GM21381 (cell line): ENCODE data around the gene PNRC1.
A peak's percentile ranks its signal among the peaks of the same experiment; 100 is the strongest.
"Not testable (repeated sequence)": the region's sequence is repeated elsewhere in the genome, so short reads cannot be mapped to it uniquely, and the experiment has no call there.

ENCODE experiments used
- ATAC-seq: cut with Tn5 transposase; IDR thresholded peaks from one replicate; pipeline ENCODE4 v1.9.1; 2021; ENCODE audit warnings: mild to moderate bottlenecking, moderate library complexity; ENCODE audit not compliant: unreplicated experiment

The PNRC1 gene

DNA sequence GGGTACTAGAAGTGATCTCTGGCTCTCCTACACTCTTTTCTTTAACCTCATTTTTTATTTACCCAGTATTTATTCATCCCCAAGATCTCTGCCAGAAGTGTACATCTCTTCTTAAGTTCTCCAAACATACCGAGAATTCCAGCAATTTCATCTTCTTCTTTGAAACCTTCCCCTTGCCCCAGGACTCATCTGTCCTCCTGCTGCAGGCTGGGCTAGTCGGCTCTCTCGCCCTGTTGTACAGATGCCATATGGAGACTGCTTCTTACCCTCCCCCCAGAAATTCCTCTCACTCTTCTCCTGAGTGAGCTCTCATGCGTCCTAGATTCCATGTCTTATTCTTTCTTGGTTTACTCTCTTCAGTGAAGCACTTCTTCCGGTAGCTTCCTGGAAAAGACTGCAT lies 21.9 kb upstream of the PNRC1 start:
- no peak for ATAC-seq

DNA sequence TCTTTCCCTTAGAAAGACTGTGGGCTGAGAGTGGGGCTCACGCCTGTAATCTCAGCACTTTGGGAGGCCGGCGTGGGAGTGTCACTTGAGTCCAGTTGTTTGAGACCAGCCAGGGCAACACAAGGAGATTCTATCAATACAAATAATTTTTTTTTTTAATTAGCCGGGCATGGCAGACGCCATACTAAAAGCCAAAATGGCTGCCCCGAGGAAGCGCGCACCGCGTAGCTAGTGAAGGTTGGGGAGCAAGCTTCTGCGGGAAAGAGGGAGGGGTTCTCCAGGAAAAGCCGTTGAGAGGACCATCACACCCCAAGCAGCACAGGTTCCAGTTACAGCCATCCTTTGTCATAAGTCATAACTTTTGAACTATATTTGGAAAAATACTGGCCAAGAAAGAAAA lies 21.3 kb upstream of the PNRC1 start:
- no peak for ATAC-seq

DNA sequence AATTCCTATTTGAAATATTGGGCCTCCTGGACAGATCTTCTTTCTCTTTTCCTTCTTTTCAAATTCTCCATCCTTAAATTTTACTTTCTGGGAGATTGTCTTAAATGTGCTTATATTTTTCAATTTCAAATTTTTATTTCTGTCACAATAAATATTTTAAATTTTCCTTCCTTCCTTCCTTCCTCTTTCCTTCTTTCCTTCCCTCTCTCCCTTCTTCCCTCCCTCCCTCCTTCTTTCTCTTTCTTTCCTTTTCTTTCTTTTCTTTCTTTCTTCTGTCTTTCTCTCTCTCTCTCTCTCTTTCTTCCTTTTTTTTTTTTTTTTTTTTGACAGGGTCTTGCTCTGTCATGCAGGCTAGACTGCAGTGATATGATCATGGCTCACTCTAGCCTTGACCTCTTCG lies 16.7 kb upstream of the PNRC1 start:
- no peak for ATAC-seq

DNA sequence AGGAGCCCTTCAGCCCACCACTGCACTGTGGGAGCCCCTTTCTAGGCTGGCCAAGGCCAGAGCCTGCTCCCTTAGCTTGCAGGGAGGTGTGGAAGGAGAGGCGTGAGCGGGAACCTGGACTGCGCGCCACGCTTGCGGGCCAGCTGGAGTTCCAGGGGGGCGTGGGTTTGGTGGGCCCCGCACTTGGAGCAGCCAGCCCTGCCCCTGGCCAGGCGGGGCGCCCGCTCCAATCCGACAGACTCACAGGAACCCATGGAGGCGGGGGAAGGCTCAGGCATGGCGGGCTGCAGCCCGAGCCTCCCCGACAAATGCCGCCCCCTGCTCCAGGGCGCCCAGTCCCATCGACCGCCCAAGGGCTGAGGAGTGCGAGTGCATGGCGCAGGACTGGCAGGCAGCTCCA lies 15.6 kb upstream of the PNRC1 start:
- not testable (repeated sequence) for ATAC-seq

DNA sequence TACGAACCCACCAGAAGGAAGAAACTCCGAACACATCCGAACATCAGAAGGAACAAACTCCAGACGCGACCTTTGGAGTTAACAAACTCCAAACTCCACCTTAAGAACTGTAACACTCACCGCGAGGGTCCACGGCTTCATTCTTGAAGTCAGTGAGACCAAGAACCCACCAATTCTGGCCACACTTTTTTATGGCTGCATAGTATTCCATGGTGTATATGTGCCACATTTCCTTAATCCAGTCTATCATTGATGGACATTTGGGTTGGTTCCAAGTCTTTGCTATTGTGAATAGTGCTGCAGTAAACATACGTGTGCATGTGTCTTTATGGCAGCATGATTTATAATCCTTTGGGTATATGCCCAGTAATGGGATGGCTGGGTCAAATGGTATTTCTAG lies 14.4 kb upstream of the PNRC1 start:
- ATAC-seq = not testable (repeated sequence)

DNA sequence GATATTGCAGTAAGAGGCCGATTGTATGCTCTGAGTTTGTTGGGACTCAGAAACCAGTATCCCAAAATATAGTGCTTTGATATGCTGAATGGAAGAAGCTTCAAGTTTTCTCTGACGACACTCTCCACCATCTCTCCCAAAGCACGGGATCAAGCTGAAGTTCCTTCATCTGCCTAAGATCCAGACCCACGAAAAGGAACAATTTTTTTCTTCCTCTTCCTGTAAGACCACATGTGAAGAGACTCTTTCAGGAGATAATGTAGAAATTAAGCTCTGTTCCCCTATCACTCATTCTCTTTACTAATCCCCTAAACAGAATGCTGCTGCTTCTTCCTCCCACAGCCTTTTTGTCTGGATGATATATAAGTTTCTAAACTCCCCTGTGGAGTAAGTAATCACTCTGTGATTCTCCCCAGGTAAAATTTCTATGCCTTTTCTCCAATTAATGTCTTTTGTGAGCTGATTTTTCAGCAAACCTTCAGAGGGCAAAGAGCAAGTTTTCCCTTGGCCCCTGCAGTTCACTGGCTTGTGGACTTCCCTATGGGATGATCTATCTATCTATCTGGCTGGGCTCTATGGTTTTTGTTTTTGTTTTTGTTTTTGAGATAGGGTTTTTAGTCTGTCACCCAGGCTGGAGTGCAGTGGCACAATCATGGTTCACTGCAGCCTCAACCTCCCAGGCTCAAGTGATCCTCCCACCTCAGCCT lies 13.5 kb upstream of the PNRC1 start:
- no peak for ATAC-seq

DNA sequence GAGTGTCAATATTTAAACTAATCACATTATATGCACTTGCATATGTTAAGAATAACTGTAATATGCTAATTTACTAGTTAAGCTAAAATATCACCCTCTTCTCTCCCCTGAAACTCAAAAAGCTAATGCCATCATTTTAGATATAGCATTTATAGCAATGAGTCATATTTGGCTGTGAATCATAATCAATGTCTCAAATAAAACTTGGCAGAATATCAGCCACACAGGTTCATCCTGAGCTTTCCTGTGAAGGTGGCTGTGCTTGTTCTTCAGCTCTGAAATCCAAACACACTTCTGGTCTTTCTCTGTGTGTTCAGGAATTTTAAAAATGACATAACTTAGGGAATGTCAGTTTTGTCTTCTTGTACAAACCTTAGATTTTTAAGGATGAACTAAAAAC lies 12.8 kb upstream of the PNRC1 start:
- no peak for ATAC-seq

DNA sequence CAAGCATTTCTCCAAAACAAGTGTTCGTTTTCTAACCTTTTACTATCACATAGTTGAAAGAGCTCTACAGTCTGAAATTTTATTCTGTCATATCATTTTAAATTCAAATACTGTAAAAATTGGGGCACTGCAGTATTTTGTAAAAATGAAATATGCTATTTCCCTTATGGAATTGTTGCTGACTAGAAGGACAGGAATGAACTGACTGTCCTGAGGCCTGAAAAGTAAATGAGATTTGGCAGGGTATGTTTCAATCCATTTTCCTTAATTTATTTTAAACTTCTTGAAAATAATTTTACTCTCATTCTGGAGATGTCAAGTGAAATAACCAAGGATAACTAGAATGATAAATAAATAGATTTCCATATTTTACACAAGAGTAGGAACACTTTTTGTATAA lies 11.9 kb upstream of the PNRC1 start:
- ATAC-seq = no peak

DNA sequence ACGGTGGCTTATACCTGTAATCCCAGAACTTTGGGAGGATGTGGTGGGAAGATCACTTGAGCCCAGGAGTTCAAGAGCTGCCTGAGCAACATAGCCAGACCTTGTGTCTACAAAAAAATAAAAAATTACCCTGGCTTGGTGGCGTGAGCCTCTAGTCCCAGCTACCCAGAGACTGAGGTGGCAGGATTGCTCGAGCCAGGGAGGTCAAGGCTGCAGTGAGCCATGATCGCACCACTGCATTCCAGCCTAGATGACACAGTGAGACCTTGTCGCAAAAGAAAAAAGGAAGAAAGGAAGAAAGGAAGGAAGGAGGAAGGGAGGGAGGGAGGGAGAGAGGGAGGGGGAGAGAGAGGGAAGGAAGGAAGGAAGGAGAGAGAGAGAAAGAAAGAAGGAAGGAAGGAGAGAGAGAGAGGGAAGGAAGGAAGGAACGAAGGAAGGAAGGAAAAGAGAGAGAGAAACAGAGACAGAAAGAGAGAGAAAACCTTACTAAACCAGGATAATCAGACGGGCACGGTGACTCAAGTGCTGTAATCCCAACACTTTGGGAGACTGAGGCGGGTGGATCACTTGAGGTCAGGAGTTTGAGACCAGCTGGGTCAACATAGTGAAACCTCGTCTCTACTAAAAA lies 10.9 kb upstream of the PNRC1 start:
- ATAC-seq = no peak

DNA sequence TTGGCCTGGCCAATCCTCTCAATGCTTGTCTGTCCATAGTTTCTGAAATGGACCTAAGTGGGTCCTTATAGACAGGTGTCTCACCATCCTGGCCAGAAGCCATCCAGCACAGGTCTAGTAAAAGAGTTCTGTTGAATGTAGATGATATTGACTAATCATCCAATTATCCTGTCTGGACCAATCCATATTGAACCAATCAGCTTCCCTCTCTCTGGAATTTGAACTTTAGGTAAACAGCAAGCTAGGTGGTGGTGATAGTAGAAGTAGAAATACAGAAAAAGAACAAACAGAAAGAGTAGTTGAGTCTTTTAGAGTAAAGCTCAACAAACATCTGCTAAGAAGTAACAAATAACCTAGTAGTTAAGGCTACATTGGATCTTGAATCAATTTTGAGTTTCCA lies 9.5 kb upstream of the PNRC1 start:
- ATAC-seq = no peak

DNA sequence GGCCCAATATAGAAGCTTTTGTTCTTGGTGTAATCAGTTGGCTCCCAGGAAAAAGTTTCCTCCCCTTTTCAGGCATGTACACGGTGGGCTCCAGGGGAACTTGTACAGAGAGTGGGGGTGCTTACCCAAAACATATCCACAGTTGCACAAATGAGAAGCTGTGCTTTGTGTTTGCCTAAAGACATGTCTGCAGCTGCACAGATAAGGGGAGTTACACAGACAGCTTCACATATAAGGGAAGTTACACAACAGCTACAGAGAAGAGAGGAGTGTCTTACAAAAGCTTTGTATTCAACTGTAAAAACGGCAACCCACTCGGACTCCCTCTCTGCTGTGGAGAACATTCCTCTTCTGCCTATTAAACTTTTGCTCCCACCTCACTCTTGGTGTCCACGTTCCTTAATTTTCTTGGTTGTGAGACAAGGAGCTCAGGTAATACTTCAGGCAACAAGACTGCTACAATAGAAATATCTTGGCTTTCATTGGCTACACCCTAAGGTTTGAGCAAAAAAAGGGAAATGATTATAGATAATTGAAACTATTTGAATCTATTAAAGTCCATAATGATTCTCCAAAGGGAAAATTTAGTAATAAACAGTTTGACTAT lies 7.4 kb upstream of the PNRC1 start:
- ATAC-seq = no peak

DNA sequence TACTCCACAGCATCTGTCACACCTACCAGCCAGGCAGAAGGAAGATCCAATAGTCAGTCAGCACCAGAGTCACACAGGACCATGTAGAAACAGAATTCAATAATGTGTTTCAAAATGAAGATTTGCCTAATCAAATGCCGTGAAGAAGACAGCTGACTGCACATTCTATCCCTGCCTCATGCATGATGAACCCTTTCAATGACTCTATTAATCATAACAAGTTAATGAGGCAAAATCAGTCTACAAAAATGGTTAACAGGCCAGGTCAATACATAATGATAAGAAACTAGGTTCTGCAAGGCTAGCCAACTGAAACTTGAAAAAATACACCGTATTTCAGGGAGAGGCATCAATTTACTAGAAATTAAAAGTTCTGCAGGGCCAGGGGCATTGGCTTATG lies 6.7 kb upstream of the PNRC1 start:
- no peak for ATAC-seq

DNA sequence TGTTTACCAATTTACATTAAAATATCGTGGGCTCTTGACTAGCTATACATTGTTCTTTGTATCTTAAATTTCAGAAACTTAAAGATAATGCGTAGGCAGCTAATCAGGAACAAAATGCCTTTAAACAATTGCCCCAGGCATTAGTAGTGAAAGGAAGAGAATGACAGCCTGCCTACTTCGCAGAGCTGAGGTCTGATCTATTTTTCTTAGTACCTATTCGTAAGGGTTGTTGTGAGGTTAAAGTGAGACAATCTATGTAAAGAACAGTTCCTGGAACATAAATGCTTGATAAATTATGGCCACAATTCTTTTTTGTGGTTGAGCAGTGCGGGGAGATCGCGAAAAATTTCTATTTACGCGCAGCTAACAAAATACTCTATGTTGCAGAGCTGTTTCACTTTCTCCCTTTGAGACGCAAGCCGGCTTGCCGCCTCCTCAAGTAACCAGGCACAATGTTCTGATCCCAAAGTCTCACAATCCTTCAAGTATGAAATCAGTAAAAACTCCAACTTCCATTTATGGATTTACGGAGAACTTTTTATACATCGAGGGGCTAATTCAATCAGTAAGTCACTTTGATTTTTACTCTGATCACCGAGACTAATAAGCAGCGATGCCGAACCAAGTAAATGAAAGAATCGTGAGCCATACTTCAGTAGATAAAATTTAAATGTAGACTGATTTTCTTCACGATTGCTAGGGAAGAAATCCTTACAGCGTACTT lies 878 bp upstream of the PNRC1 start:
- no peak for ATAC-seq

DNA sequence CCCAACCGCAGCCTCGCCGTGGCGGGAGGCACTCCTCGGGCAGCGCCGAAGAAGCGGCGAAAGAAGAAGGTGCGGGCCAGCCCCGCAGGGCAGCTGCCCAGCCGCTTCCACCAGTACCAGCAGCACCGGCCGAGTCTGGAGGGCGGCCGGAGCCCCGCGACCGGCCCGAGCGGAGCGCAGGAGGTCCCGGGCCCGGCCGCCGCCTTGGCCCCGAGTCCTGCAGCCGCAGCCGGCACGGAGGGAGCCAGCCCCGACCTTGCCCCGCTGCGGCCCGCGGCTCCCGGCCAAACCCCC lies 525 bp downstream of the PNRC1 start:
- peak; percentile 13 for ATAC-seq

DNA sequence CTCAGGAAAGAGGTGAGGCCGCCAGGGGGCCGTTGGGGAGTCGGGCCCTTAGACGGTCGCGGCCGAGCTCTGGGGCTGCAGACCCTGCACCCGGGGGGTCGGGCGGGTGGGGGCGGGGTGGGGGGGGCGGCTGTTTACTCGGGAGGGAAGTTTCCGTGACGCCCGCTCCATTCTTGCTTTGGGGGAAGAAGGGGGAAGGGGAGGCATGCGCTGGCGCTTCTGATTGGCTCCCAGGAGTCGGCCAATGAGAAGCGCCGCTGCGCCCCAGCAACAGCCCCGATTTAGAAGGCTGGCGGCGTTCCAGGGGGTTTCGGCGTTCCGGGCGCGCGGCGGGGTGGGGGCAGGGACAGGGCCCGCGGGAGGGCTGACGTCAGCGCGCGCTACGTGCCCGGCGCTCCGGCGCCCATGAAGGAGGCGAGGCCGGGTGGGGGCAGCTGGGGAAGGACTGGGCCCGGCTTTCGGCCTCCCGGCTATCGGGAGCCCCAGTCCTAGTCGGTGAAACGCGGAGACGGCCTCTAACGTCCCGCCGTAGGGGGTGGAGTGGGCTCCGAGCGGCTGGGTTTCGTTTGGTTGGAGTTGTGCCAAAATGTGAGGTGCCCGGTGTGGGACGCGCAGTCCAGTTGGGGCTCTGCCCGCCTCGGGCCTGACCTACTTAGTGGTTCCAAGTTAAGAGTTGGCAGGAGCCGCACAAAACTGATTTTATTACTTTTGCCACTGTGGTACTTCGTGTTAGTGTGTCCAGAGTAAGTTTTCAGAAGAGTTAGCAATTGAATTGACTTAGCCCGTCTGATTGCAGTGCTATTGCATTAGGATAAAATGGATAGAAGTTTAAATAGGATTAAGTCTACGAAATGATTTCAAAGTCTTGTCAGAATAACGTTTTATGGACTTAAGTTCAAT lies 1.1 kb downstream of the PNRC1 start:
- ATAC-seq = peak; percentile 58

DNA sequence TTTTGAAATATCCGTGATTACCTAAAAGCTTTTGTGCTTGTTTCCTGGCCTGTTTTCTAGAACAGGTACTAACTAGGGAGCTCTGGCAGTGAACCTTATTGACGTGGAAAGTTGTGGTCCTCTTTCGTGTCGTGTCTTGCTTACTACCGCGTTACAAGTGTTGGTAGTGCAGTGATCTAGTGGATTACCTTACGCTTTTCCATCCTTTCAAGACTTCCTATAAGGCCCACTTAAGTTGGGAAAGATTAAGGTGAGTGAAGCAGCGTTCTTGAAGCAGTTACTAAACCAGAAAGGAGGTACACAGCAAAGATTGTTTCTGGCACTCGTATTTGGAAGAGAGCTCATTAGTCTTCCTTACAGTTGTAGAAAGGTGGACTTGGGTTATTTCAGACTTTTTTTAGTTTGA lies 1.9 kb downstream of the PNRC1 start:
- no peak for ATAC-seq

DNA sequence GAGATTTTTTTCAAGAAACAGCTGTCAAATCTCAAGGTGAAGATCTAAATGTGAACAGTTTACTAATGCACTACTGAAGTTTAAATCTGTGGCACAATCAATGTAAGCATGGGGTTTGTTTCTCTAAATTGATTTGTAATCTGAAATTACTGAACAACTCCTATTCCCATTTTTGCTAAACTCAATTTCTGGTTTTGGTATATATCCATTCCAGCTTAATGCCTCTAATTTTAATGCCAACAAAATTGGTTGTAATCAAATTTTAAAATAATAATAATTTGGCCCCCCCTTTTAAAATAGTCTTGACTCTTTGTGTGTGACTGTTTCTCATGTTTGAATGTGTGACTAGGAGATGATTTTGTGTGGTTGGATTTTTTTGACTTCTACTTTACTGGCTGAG lies 4.0 kb downstream of the PNRC1 start:
- no peak for ATAC-seq

DNA sequence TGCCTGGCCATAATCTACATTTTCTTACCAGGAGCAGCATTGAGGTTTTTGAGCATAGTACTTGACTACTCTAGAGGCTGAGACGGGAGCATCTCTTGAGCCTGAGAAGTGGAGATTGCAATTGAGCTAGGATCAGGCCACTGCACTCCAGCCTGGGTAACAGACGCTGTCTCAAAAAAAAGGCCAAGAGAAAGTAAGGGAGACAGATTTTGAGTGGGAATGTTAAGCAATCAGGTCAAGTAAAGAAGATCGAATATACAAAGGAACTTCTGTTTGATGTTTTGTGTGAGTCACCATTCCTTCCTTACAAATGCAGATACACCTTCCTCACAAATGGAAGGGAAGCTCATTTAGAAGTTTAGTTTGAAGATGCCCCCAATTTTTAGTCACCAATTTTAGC lies 4.4 kb downstream of the PNRC1 start:
- no peak for ATAC-seq

DNA sequence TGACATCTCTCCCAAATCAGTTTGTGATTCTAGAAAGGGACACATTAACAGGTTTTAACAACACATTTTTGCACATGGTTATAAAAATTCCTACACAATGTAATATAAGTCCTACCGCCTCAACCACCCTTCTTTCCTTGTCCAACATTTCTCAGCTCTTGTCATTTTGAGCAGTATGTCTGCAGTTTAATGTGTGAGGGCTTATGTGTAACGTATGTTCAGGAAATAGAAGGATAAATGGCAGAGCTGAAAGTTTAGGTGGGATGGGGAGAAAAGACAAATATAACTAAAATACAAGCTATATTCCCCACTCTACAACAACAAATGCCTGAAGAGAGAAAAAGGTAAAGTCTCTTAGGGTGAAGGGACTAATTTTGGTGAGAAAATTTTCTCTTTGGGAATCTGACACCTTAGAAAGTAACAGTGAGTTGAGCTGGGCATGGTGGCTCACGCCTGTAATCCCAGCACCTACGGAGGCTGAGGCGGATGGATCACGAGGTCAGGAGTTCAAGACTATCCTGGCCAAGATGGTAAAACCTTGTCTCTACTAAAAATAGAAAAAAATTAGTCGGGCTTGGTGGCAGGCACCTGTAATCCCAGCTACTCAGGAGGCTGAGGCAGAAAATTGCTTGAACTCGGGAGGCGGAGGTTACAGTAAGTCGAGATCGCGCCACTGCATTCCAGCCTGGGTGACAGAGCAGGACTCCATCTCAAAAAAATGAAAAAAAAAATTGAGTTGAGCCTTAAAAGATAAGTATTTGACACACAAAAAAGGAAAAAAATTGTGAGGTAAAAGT lies 5.1 kb downstream of the PNRC1 start:
- ATAC-seq = no peak

DNA sequence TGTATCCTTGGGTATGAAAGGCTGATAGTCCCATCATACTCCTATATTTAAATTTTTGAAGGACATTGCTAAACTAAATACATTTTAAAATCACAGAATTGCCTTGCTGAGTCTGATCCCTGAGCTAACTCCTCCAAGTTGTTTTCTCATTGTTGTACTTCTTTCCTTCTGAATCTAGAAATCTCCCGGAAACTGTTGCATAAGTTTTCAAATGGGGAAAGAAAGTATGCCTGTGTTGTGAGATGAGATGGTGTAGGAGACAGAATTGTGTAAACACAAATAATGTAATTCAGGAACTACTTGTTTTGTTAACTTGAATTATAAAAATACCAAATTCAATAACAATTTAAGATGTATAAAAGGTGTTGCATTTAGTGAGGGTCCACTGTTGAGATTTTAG lies 7.3 kb downstream of the PNRC1 start:
- no peak for ATAC-seq
